HEK293 (cell line): Measurements from ENCODE around the gene PRCD.

Experiments
- CTCF ChIA-PET: fragments of 350-600 bp; formaldehyde crosslinking; extraction: SDS; loops from one replicate; lab custom pipeline; 2021; ENCODE audit warnings: antibody characterized with exemption; lab: Yijun Ruan, JAX
- POLR2A ChIA-PET: fragments of 300-600 bp; formaldehyde crosslinking; extraction: SDS; loops from one replicate; lab custom pipeline; 2020; ENCODE audit warnings: antibody characterized with exemption, inconsistent platforms; lab: Yijun Ruan, JAX
- H3K27ac ChIP-seq: fragments of 200-500 bp; sonication (Bioruptor generic); 2 replicates; pipeline ENCODE4 v1.5.1; 2014; ENCODE audit warnings: low read depth, low read length, control low read depth, inconsistent platforms; ENCODE audit errors: extremely low read depth
- H3K36me3 ChIP-seq, 2 experiments: fragments of 200-500 bp in 1 of 2; sonication (Bioruptor generic) in 1 of 2; 1 replicate in 1 of 2; 2 replicates in 1 of 2; pipeline ENCODE4 v1.5.1; 2014 to 2017; ENCODE audit warnings: inconsistent platforms in 2 of 2, low read length in 2 of 2; ENCODE audit not compliant: control insufficient read depth in 2 of 2, insufficient read depth in 1 of 2
- H3K4me1 ChIP-seq: fragments of 200-500 bp; sonication (Bioruptor generic); 2 replicates; pipeline ENCODE4 v1.5.1; 2014; ENCODE audit warnings: mild to moderate bottlenecking, low read length, inconsistent platforms; ENCODE audit not compliant: control insufficient read depth, insufficient read depth
- H3K4me3 ChIP-seq: 2 replicates; pipeline ENCODE4 v1.5.1; 2011; ENCODE audit warnings: low read depth, mild to moderate bottlenecking, control low read depth, low read length, moderate library complexity
- H3K9me3 ChIP-seq: fragments of 200-500 bp; sonication (Bioruptor generic); 2 replicates; pipeline ENCODE4 v1.5.1; 2014; ENCODE audit warnings: low read depth, low read length, inconsistent platforms; ENCODE audit not compliant: control insufficient read depth, insufficient read depth
- GLIS1 ChIP-seq: fragments of 450-650 bp; formaldehyde crosslinking; IDR thresholded peaks from 2 replicates; pipeline ENCODE4 v1.5.1; 2016; ENCODE audit warnings: missing biosample characterization, missing genetic modification characterization
- IKZF3 ChIP-seq: fragments of 450-650 bp; IDR thresholded peaks from 2 replicates; pipeline ENCODE4 v1.5.0; 2018; ENCODE audit warnings: missing biosample characterization, mild to moderate bottlenecking, missing genetic modification characterization, moderate library complexity
- KLF8 ChIP-seq: fragments of 450-650 bp; formaldehyde crosslinking; IDR thresholded peaks from 2 replicates; pipeline ENCODE4 v1.5.1; 2016; ENCODE audit warnings: missing biosample characterization, missing genetic modification characterization
- SALL2 ChIP-seq: fragments of 450-650 bp; formaldehyde crosslinking; IDR thresholded peaks from 2 replicates; pipeline ENCODE4 v1.5.0; 2017; ENCODE audit warnings: missing biosample characterization, mild to moderate bottlenecking, missing genetic modification characterization, borderline replicate concordance
- SCRT2 ChIP-seq: fragments of 450-650 bp; formaldehyde crosslinking; IDR thresholded peaks from 2 replicates; pipeline ENCODE4 v1.5.1; 2016; ENCODE audit warnings: missing biosample characterization, missing genetic modification characterization
- SETDB1 ChIP-seq: IDR thresholded peaks from one replicate; pipeline ENCODE4 v1.6.1; 2017; ENCODE audit warnings: mild to moderate bottlenecking, low read length, moderate library complexity, mixed read lengths; ENCODE audit not compliant: insufficient read length
- ZBTB7A ChIP-seq: fragments of 450-650 bp; formaldehyde crosslinking; IDR thresholded peaks from 2 replicates; pipeline ENCODE4 v1.5.1; 2016; ENCODE audit warnings: low read depth, missing biosample characterization, missing genetic modification characterization
- ZEB2 ChIP-seq: fragments of 450-650 bp; formaldehyde crosslinking; IDR thresholded peaks from 2 replicates; pipeline ENCODE4 v1.5.1; 2016; ENCODE audit warnings: missing biosample characterization, missing genetic modification characterization
- ZFHX2 ChIP-seq: fragments of 450-650 bp; formaldehyde crosslinking; conservative IDR thresholded peaks from 2 replicates; pipeline ENCODE4 v1.5.1; 2016; ENCODE audit warnings: missing biosample characterization, missing genetic modification characterization
- ZNF132 ChIP-seq: fragments of 450-650 bp; formaldehyde crosslinking; IDR thresholded peaks from 2 replicates; pipeline ENCODE4 v1.5.1; 2017; ENCODE audit warnings: missing biosample characterization, missing genetic modification characterization, borderline replicate concordance
- ZNF155 ChIP-seq: fragments of 450-650 bp; formaldehyde crosslinking; IDR thresholded peaks from 2 replicates; pipeline ENCODE4 v1.5.1; 2016; ENCODE audit warnings: missing biosample characterization, missing genetic modification characterization
- ZNF16 ChIP-seq: fragments of 450-650 bp; formaldehyde crosslinking; IDR thresholded peaks from 2 replicates; pipeline ENCODE4 v1.5.1; 2016; ENCODE audit warnings: low read depth, missing biosample characterization, missing genetic modification characterization
- ZNF174 ChIP-seq: fragments of 450-650 bp; formaldehyde crosslinking; IDR thresholded peaks from 2 replicates; pipeline ENCODE4 v1.5.0; 2017; ENCODE audit warnings: missing biosample characterization, mild to moderate bottlenecking, missing genetic modification characterization
- ZNF175 ChIP-seq: fragments of 450-650 bp; formaldehyde crosslinking; IDR thresholded peaks from 2 replicates; pipeline ENCODE4 v1.5.1; 2016; ENCODE audit warnings: missing biosample characterization, missing genetic modification characterization
- ZNF223 ChIP-seq: fragments of 450-650 bp; formaldehyde crosslinking; IDR thresholded peaks from 2 replicates; pipeline ENCODE4 v1.5.1; 2016; ENCODE audit warnings: missing biosample characterization, missing genetic modification characterization
- ZNF335 ChIP-seq: fragments of 450-650 bp; formaldehyde crosslinking; conservative IDR thresholded peaks from 2 replicates; pipeline ENCODE4 v1.5.1; 2016; ENCODE audit warnings: missing biosample characterization, missing genetic modification characterization
- ZNF366 ChIP-seq: fragments of 450-650 bp; formaldehyde crosslinking; conservative IDR thresholded peaks from 2 replicates; pipeline ENCODE4 v1.5.1; 2016; ENCODE audit warnings: missing biosample characterization, missing genetic modification characterization
- ZNF416 ChIP-seq: fragments of 450-650 bp; formaldehyde crosslinking; IDR thresholded peaks from 2 replicates; pipeline ENCODE4 v1.5.1; 2016; ENCODE audit warnings: missing biosample characterization, missing genetic modification characterization
- ZNF48 ChIP-seq: fragments of 450-650 bp; formaldehyde crosslinking; IDR thresholded peaks from 2 replicates; pipeline ENCODE4 v1.5.1; 2016; ENCODE audit warnings: missing biosample characterization, missing genetic modification characterization
- ZNF510 ChIP-seq: fragments of 450-650 bp; formaldehyde crosslinking; IDR thresholded peaks from 2 replicates; pipeline ENCODE4 v1.5.1; 2018; ENCODE audit warnings: mild to moderate bottlenecking, missing genetic modification characterization, missing biosample characterization; ENCODE audit not compliant: insufficient replicate concordance
- ZNF514 ChIP-seq: fragments of 450-650 bp; formaldehyde crosslinking; IDR thresholded peaks from 2 replicates; pipeline ENCODE4 v1.5.1; 2016; ENCODE audit warnings: missing biosample characterization, missing genetic modification characterization
- ZNF580 ChIP-seq: fragments of 450-650 bp; formaldehyde crosslinking; IDR thresholded peaks from 2 replicates; pipeline ENCODE4 v1.5.1; 2016; ENCODE audit warnings: missing biosample characterization, missing genetic modification characterization
- ZNF624 ChIP-seq: fragments of 450-650 bp; formaldehyde crosslinking; IDR thresholded peaks from 2 replicates; pipeline ENCODE4 v1.5.1; 2017; ENCODE audit warnings: missing biosample characterization, missing genetic modification characterization
- ZNF626 ChIP-seq: fragments of 450-650 bp; sonication (Bioruptor Pico); formaldehyde crosslinking; IDR thresholded peaks from 2 replicates; pipeline ENCODE4 v1.5.1; 2018; ENCODE audit warnings: missing biosample characterization, missing genetic modification characterization, inconsistent platforms
- ZNF792 ChIP-seq: fragments of 450-650 bp; formaldehyde crosslinking; IDR thresholded peaks from 2 replicates; pipeline ENCODE4 v1.5.1; 2016; ENCODE audit warnings: missing biosample characterization, missing genetic modification characterization
- ZNF837 ChIP-seq: fragments of 450-650 bp; formaldehyde crosslinking; IDR thresholded peaks from 2 replicates; pipeline ENCODE4 v1.5.1; 2016; ENCODE audit warnings: missing biosample characterization, missing genetic modification characterization
- ZNF843 ChIP-seq: fragments of 450-650 bp; formaldehyde crosslinking; IDR thresholded peaks from 2 replicates; pipeline ENCODE4 v1.5.1; 2016; ENCODE audit warnings: missing biosample characterization, missing genetic modification characterization
- ZSCAN16 ChIP-seq: fragments of 450-650 bp; formaldehyde crosslinking; IDR thresholded peaks from 2 replicates; pipeline ENCODE4 v1.5.1; 2016; ENCODE audit warnings: missing biosample characterization, missing genetic modification characterization
- TF ChIP-seq, protein P1 (sequence below): fragments of 450-650 bp; formaldehyde crosslinking; IDR thresholded peaks from 2 replicates; pipeline ENCODE4 v1.5.1; 2016; ENCODE audit warnings: missing biosample characterization, missing genetic modification characterization, low read depth
- TF ChIP-seq, protein P2 (sequence below): fragments of 450-650 bp; formaldehyde crosslinking; IDR thresholded peaks from 2 replicates; pipeline ENCODE4 v1.5.1; 2016; ENCODE audit warnings: missing biosample characterization, missing genetic modification characterization
- TF ChIP-seq, protein P3 (sequence below): fragments of 450-650 bp; formaldehyde crosslinking; IDR thresholded peaks from 2 replicates; pipeline ENCODE4 v1.5.1; 2016; ENCODE audit warnings: missing biosample characterization, missing genetic modification characterization, low read depth
- TF ChIP-seq, protein P4 (sequence below): fragments of 450-650 bp; formaldehyde crosslinking; IDR thresholded peaks from 2 replicates; pipeline ENCODE4 v1.5.1; 2016; ENCODE audit warnings: missing biosample characterization, missing genetic modification characterization

Gene PRCD

GRCh38 chr17:76499267-76499667, 40.6 kb upstream of the PRCD start:
- ChIA-PET POLR2A (interaction anchor here (0.6 to 1.0 kb wide), 4 partner anchors 84 to 172 kb away, joined by 3 to 8 read pairs (median 4); partner anchors contain the start of gene PRPSAP1), CTCF (interaction anchor here (0.6 to 3.6 kb wide), 13 partner anchors 11 to 423 kb away, joined by 3 to 15 read pairs (median 3); partner anchors contain the start of gene AANAT)
- no peak overlapping the region for H3K27ac ChIP-seq
- TF ChIP-seq ZNF175 (tag by site-specific recombination): no peak
- no peak for TF ChIP-seq ZSCAN16
- TF ChIP-seq ZNF510 (tag by site-specific recombination): no peak
- TF ChIP-seq ZNF843: no peak
- peak; percentile 98 for TF ChIP-seq GLIS1
- no peak for TF ChIP-seq ZBTB7A (tag by site-specific recombination)
- no peak for TF ChIP-seq ZNF174 (tag by site-specific recombination)
- TF ChIP-seq, protein P1, sequence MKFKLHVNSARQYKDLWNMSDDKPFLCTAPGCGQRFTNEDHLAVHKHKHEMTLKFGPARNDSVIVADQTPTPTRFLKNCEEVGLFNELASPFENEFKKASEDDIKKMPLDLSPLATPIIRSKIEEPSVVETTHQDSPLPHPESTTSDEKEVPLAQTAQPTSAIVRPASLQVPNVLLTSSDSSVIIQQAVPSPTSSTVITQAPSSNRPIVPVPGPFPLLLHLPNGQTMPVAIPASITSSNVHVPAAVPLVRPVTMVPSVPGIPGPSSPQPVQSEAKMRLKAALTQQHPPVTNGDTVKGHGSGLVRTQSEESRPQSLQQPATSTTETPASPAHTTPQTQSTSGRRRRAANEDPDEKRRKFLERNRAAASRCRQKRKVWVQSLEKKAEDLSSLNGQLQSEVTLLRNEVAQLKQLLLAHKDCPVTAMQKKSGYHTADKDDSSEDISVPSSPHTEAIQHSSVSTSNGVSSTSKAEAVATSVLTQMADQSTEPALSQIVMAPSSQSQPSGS (tag by site-specific recombination): no peak
- TF ChIP-seq ZNF132 (tag by site-specific recombination): no peak
- TF ChIP-seq ZNF514 (tag by site-specific recombination): no peak
- TF ChIP-seq ZNF155 (tag by site-specific recombination): no peak
- TF ChIP-seq ZNF366 (tag by site-specific recombination): peak; percentile 41
- TF ChIP-seq, protein P2, sequence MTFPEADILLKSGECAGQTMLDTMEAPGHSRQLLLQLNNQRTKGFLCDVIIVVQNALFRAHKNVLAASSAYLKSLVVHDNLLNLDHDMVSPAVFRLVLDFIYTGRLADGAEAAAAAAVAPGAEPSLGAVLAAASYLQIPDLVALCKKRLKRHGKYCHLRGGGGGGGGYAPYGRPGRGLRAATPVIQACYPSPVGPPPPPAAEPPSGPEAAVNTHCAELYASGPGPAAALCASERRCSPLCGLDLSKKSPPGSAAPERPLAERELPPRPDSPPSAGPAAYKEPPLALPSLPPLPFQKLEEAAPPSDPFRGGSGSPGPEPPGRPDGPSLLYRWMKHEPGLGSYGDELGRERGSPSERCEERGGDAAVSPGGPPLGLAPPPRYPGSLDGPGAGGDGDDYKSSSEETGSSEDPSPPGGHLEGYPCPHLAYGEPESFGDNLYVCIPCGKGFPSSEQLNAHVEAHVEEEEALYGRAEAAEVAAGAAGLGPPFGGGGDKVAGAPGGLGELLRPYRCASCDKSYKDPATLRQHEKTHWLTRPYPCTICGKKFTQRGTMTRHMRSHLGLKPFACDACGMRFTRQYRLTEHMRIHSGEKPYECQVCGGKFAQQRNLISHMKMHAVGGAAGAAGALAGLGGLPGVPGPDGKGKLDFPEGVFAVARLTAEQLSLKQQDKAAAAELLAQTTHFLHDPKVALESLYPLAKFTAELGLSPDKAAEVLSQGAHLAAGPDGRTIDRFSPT: peak; percentile 11; the same call in 1 of the 2 replicates
- no peak for TF ChIP-seq ZFHX2 (tag by site-specific recombination)
- TF ChIP-seq ZNF626: no peak
- TF ChIP-seq, protein P3, sequence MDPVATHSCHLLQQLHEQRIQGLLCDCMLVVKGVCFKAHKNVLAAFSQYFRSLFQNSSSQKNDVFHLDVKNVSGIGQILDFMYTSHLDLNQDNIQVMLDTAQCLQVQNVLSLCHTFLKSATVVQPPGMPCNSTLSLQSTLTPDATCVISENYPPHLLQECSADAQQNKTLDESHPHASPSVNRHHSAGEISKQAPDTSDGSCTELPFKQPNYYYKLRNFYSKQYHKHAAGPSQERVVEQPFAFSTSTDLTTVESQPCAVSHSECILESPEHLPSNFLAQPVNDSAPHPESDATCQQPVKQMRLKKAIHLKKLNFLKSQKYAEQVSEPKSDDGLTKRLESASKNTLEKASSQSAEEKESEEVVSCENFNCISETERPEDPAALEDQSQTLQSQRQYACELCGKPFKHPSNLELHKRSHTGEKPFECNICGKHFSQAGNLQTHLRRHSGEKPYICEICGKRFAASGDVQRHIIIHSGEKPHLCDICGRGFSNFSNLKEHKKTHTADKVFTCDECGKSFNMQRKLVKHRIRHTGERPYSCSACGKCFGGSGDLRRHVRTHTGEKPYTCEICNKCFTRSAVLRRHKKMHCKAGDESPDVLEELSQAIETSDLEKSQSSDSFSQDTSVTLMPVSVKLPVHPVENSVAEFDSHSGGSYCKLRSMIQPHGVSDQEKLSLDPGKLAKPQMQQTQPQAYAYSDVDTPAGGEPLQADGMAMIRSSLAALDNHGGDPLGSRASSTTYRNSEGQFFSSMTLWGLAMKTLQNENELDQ (tag by site-specific recombination): no peak
- no peak for TF ChIP-seq ZNF837 (tag by site-specific recombination)
- TF ChIP-seq ZNF624 (tag by site-specific recombination): no peak
- TF ChIP-seq ZNF792 (tag by site-specific recombination): no peak
- TF ChIP-seq ZNF416 (tag by site-specific recombination): no peak
- TF ChIP-seq SALL2: no peak
- no peak; the same call in none of the 2 replicates for TF ChIP-seq ZEB2
- no peak for TF ChIP-seq ZNF580 (tag by site-specific recombination)
- TF ChIP-seq, protein P4, sequence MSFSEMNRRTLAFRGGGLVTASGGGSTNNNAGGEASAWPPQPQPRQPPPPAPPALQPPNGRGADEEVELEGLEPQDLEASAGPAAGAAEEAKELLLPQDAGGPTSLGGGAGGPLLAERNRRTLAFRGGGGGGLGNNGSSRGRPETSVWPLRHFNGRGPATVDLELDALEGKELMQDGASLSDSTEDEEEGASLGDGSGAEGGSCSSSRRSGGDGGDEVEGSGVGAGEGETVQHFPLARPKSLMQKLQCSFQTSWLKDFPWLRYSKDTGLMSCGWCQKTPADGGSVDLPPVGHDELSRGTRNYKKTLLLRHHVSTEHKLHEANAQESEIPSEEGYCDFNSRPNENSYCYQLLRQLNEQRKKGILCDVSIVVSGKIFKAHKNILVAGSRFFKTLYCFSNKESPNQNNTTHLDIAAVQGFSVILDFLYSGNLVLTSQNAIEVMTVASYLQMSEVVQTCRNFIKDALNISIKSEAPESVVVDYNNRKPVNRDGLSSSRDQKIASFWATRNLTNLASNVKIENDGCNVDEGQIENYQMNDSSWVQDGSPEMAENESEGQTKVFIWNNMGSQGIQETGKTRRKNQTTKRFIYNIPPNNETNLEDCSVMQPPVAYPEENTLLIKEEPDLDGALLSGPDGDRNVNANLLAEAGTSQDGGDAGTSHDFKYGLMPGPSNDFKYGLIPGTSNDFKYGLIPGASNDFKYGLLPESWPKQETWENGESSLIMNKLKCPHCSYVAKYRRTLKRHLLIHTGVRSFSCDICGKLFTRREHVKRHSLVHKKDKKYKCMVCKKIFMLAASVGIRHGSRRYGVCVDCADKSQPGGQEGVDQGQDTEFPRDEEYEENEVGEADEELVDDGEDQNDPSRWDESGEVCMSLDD: no peak
- no peak for TF ChIP-seq IKZF3
- TF ChIP-seq ZNF48: no peak
- no peak for TF ChIP-seq SCRT2 (tag by site-specific recombination)
- TF ChIP-seq ZNF335 (tag by site-specific recombination): no peak
- TF ChIP-seq KLF8 (tag by site-specific recombination): 0 out of 2 replicates have a peak, but pooled peaks have one; percentile 16
- no peak for TF ChIP-seq ZNF16
- no peak for TF ChIP-seq SETDB1
- TF ChIP-seq ZNF223 (tag by site-specific recombination): no peak

More at GRCh38 chr17:76499267-76499667, 40.6 kb upstream of the PRCD start:
- no peak overlapping the region for H3K4me3 ChIP-seq
- no peaks in the 10 kb centered on the region for H3K36me3 ChIP-seq
- peaks cover 21% of the 10 kb centered on the region for H3K4me1 ChIP-seq
- H3K9me3 ChIP-seq: no peaks in the 10 kb centered on the region
